Calu3 (cell line): ENCODE data around the gene CHD5. TPM values are rescaled to one million over a fixed set of nuclear protein-coding genes. Genes with fewer than 3 reads are reported as not detected.
A peak's percentile ranks its signal among the peaks of the same experiment; 100 is the strongest.

Source experiments
- BruUV-seq: library from RNA; stranded (reverse); fragments of 400-500 nt; replicated peaks from 2 replicates; lab custom pipeline; 2021; lab: Mats Ljungman, UMichigan
- CTCF ChIA-PET: fragments of 300-600 bp; sonication (Branson Sonifier 250); formaldehyde crosslinking; loops from one replicate; lab custom pipeline; 2022; ENCODE audit warnings: antibody characterized with exemption; lab: Charles Lee
- DNase-seq: peaks from one replicate; pipeline ENCODE4 v3.0.0; 2022
- H3K27ac Mint-ChIP-seq: one replicate; pipeline ENCODE4 v1.8.0; 2022; ENCODE audit warnings: mixed read lengths; ENCODE audit not compliant: unreplicated experiment
- H3K27me3 Mint-ChIP-seq: one replicate; pipeline ENCODE4 v1.8.0; 2022; ENCODE audit warnings: mixed read lengths; ENCODE audit not compliant: unreplicated experiment
- H3K36me3 Mint-ChIP-seq: one replicate; pipeline ENCODE4 v1.8.0; 2022; ENCODE audit warnings: mild to moderate bottlenecking, moderate library complexity, mixed read lengths; ENCODE audit not compliant: insufficient read depth, unreplicated experiment
- H3K4me1 Mint-ChIP-seq: one replicate; pipeline ENCODE4 v1.8.0; 2022; ENCODE audit warnings: mild to moderate bottlenecking, low read depth, mixed read lengths; ENCODE audit not compliant: unreplicated experiment
- H3K4me3 Mint-ChIP-seq: one replicate; pipeline ENCODE4 v1.8.0; 2022; ENCODE audit warnings: mild to moderate bottlenecking, low read depth, moderate library complexity, mixed read lengths; ENCODE audit not compliant: unreplicated experiment
- H3K9me3 Mint-ChIP-seq: one replicate; pipeline ENCODE4 v1.8.0; 2022; ENCODE audit warnings: low read depth, mixed read lengths; ENCODE audit not compliant: unreplicated experiment
- intact Hi-C: fragments of 100-400 bp; cut with micrococcal nuclease; formaldehyde crosslinking; loops from one replicate; pipeline ENCODE4 v1.10.0; 2022; ENCODE audit not compliant: unreplicated experiment
- total RNA-seq: library from RNA; stranded (reverse); gene quantifications from 2 replicates; pipeline ENCODE4 v1.2.3, GENCODE V29; 2022
- TF ChIP-seq, protein P1 (sequence below): fragments of 200-600 bp; IDR thresholded peaks from one replicate; pipeline ENCODE4 v1.8.0; 2022; ENCODE audit warnings: antibody characterized with exemption; ENCODE audit not compliant: unreplicated experiment

Gene CHD5
- total RNA-seq, 1 experiment from 2014 or later = 0.28 TPM

DNA sequence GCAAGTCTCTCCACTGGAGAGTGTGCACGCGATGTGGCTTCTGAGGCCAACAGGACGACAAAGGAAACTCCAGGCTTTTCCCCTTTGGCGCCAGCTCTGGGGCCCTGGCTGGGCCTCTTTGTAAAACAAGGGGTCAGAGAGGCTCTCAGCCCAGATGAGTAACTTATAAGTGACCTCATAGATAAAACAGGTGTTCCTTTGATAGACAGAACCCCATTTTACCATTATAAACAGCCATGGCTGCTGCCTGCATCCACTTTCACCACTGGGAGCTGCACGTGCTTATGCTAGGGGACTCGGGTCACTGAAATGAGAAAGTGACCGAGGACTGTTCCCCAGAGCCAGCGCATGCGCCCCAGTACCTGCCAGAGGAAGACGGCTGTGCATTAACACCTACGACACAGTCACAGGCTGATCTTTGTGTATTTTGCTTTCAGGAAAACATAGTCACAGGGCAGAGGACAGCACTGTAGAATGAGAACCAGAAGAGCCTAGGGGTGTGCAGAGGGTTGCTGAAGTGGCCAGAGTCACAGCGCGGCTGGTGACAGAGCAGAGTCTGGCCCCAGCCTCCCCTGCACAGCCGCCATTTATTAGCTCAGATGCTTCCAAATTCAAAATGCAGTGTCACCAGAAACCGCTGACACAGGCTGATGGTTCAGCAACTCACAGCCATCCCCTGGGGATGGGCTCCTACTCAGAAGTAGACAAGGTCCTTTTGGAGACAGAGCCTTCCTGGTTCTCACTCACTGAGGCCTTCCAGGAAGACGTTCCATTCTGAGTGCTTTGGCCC is 38.4 kb upstream of the CHD5 start:
- H3K27ac Mint-ChIP-seq = peak overlapping the region; percentile 87
- peaks cover 43% of the 10 kb centered on the region for H3K4me1 Mint-ChIP-seq
- DNase-seq = peak; percentile 47
- CTCF ChIA-PET = interaction anchor here (0.6 to 0.9 kb wide), 2 partner anchors 13 to 14 kb away, joined by 3 read pairs; no protein-coding TSS in a partner anchor
- peak overlapping the region; percentile 26 for H3K4me3 Mint-ChIP-seq
- no peaks in the 10 kb centered on the region for H3K9me3 Mint-ChIP-seq
- TF ChIP-seq, protein P1, sequence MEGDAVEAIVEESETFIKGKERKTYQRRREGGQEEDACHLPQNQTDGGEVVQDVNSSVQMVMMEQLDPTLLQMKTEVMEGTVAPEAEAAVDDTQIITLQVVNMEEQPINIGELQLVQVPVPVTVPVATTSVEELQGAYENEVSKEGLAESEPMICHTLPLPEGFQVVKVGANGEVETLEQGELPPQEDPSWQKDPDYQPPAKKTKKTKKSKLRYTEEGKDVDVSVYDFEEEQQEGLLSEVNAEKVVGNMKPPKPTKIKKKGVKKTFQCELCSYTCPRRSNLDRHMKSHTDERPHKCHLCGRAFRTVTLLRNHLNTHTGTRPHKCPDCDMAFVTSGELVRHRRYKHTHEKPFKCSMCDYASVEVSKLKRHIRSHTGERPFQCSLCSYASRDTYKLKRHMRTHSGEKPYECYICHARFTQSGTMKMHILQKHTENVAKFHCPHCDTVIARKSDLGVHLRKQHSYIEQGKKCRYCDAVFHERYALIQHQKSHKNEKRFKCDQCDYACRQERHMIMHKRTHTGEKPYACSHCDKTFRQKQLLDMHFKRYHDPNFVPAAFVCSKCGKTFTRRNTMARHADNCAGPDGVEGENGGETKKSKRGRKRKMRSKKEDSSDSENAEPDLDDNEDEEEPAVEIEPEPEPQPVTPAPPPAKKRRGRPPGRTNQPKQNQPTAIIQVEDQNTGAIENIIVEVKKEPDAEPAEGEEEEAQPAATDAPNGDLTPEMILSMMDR = no peak
- intact Hi-C loops = no loop called here
- BruUV-seq = no TSS peak
- peaks cover 78% of the 10 kb centered on the region for H3K36me3 Mint-ChIP-seq
- H3K27me3 Mint-ChIP-seq = no peaks in the 10 kb centered on the region

DNA sequence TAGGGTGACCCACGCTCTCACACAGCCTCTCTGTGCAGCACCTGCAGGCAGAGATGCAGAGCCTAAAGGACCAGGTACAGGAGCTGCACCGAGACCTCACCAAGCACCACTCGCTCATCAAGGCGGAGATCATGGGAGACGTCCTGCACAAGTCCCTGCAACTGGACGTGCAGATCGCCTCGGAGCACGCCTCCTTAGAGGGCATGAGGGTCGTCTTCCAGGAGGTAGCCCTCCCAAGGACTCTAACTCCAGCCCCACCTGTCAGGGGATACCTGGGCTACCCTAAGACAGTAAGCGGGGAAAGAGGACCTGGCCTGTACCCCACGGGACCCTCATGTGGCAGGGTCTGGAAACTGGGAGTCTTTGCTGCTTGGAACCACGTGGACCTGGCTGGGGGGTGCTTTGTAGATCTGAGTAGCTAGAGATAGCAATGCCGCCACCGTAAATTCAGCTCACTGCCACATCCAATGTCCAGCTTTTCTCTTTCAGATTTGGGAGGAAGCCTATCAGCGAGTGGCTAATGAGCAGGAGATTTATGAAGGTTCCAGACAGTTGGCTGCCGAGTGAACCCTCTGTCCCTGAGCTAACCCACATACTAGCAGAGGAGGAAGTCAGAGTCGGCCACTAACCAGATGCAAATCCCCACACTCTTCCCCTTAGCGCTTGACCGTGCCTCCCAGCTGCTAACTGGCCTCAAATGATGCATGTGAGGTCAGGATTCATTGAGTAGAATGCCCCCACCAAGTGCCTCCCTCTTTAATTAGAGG is 32.3 kb upstream of the CHD5 start:
- intact Hi-C loops = no loop called here
- no peaks in the 10 kb centered on the region for H3K27me3 Mint-ChIP-seq
- peaks cover 78% of the 10 kb centered on the region for H3K36me3 Mint-ChIP-seq
- H3K4me1 Mint-ChIP-seq = peaks cover 5% of the 10 kb centered on the region
- CTCF ChIA-PET = no interaction called here
- DNase-seq = no peak
- H3K9me3 Mint-ChIP-seq = no peaks in the 10 kb centered on the region
- no TSS peak for BruUV-seq
- H3K27ac Mint-ChIP-seq = no peak overlapping the region
- TF ChIP-seq, protein P1 = no peak
- H3K4me3 Mint-ChIP-seq = no peak overlapping the region

DNA sequence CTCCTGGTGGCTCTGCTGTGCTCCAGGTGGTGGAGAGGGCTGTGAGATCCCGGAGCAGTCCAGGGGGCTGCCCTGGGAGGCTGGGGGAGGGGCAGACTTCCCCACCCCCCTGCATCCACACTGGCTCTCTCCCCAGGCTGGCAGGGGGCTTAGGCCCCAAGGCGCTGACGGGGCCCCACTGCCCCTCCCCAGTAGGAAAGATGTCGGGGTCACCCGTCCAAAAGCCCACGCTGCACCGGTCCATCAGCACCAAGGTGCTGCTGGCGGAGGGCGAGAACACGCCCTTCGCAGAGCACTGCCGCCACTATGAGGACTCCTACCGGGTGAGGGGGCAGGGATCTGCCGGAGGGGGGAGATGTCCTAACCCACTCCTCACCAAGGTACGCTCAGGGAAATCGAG is 31.6 kb upstream of the CHD5 start:
- intact Hi-C loops = no loop called here
- CTCF ChIA-PET = no interaction called here
- Mint-ChIP-seq H3K9me3 (no peaks in the 10 kb centered on the region), H3K27ac (no peak overlapping the region), H3K36me3 (peaks cover 78% of the 10 kb centered on the region), H3K4me3 (no peak overlapping the region), H3K27me3 (no peaks in the 10 kb centered on the region), H3K4me1 (no peaks in the 10 kb centered on the region)
- DNase-seq = no peak
- BruUV-seq = no TSS peak
- TF ChIP-seq, protein P1 = no peak

DNA sequence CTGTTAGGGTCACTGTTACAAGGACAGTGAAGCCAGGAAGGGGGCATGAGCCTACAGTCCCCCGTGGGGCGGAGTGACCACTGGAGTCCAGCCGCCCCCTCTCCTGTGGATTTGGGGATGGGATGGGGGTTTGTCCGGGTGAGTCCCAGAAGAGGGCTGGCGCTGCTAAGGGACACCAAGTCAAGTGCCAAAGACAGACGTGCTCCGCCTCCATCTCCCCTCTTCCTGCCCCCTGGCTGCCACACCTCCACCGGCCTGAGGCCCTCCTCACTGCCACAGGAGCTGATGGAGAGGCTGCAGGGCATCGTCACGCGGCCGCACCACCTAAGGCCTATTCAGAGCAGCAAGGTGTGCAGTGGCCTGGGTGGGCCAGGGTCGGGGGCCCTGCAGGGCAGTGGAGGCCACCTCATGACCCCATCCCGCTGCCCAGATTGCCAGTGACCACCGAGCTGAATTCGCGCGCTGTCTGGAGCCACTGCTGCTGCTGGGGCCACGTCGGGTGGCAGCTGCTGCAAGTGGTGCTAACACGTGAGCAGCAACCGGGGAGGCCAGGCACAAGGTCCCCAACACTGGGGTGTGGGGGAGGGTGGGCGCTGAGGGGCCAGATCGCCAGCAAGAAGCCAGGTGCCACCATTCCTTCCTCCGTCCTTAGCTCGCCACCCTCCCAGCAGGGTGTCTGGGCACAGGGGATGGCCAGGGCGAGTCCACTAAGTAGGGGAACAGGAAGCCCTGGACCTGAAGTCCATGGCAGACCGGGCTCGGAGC is 30.7 kb upstream of the CHD5 start:
- TF ChIP-seq, protein P1 = no peak
- BruUV-seq = no TSS peak
- no peaks in the 10 kb centered on the region for H3K4me1 Mint-ChIP-seq
- H3K27me3 Mint-ChIP-seq = no peaks in the 10 kb centered on the region
- no peak for DNase-seq
- intact Hi-C loops = no loop called here
- no peak overlapping the region for H3K4me3 Mint-ChIP-seq
- CTCF ChIA-PET = no interaction called here
- no peak overlapping the region for H3K27ac Mint-ChIP-seq
- peaks cover 80% of the 10 kb centered on the region for H3K36me3 Mint-ChIP-seq
- H3K9me3 Mint-ChIP-seq = no peaks in the 10 kb centered on the region
